HepG2 (cell line): ENCODE results near the gene PRR19. TPM values are rescaled to one million over a fixed set of nuclear protein-coding genes. Genes with fewer than 3 reads are reported as not detected.

Experiments used
- ATF7-NPFF ChIP-seq: sonication (generic); formaldehyde crosslinking; IDR thresholded peaks from 2 replicates; pipeline ENCODE4 v1.8.1; 2023; ENCODE audit warnings: mild to moderate bottlenecking, low read depth, missing genetic modification reagents, moderate library complexity
- BHLHE40 ChIP-seq: IDR thresholded peaks from 2 replicates; pipeline ENCODE4 v1.6.1; 2011; ENCODE audit warnings: low read length, improper control_type of control experiment
- CBX2 ChIP-seq, 2 experiments: fragments of 200-600 bp in 1 of 2; sonication (generic); formaldehyde crosslinking in 1 of 2; IDR thresholded peaks; 2 replicates each; pipeline versions ENCODE4 v1.7.0 to v1.8.1; 2018 to 2022; ENCODE audit warnings: low read depth in 2 of 2, low read length in 1 of 2, mild to moderate bottlenecking in 1 of 2, missing genetic modification reagents in 1 of 2
- CENPBD1 ChIP-seq: sonication (generic); formaldehyde crosslinking; IDR thresholded peaks from 2 replicates; pipeline ENCODE4 v1.8.0; 2022; ENCODE audit warnings: missing genetic modification reagents, low read depth, mild to moderate bottlenecking, borderline replicate concordance
- DR1 ChIP-seq: sonication (generic); formaldehyde crosslinking; IDR thresholded peaks from 2 replicates; pipeline ENCODE4 v1.8.0; 2021; ENCODE audit warnings: mild to moderate bottlenecking, missing genetic modification reagents, inconsistent platforms
- FIP1L1 ChIP-seq: fragments of 200-400 bp; formaldehyde crosslinking; IDR thresholded peaks from 2 replicates; pipeline ENCODE4 v1.6.1; 2018; ENCODE audit warnings: low read depth, mild to moderate bottlenecking, low read length, moderate library complexity, borderline replicate concordance; ENCODE audit not compliant: insufficient read depth
- KLF16 ChIP-seq, 2 experiments: sonication (generic) in 1 of 2; formaldehyde crosslinking in 1 of 2; IDR thresholded peaks; 2 replicates each; pipeline versions ENCODE4 v1.6.1 to v1.8.0; 2016 to 2023; ENCODE audit warnings: missing genetic modification reagents in 2 of 2, missing compliant biosample characterization in 1 of 2
- KMT2A ChIP-seq: sonication (generic); formaldehyde crosslinking; IDR thresholded peaks from 2 replicates; pipeline ENCODE4 v1.4.0; 2020; ENCODE audit warnings: missing genetic modification reagents
- MAFG ChIP-seq: sonication (generic); formaldehyde crosslinking; IDR thresholded peaks from 2 replicates; pipeline ENCODE4 v1.5.1; 2020; ENCODE audit warnings: mild to moderate bottlenecking, missing genetic modification reagents
- NCOR1 ChIP-seq: fragments of 200-600 bp; sonication (generic); IDR thresholded peaks from 2 replicates; pipeline ENCODE4 v1.7.0; 2017; ENCODE audit warnings: antibody characterized with exemption, low read length, borderline replicate concordance
- NFAT5 ChIP-seq: sonication (generic); formaldehyde crosslinking; IDR thresholded peaks from 2 replicates; pipeline ENCODE4 v1.4.0; 2020; ENCODE audit warnings: missing genetic modification reagents
- NFIB ChIP-seq: sonication (generic); formaldehyde crosslinking; IDR thresholded peaks from 2 replicates; pipeline ENCODE4 v1.9.0; 2021; ENCODE audit warnings: missing genetic modification reagents, mild to moderate bottlenecking, borderline replicate concordance
- PBX3 ChIP-seq: sonication (generic); formaldehyde crosslinking; IDR thresholded peaks from 2 replicates; pipeline ENCODE4 v1.8.1; 2023; ENCODE audit warnings: missing genetic modification reagents, inconsistent platforms, borderline replicate concordance
- RAD51 ChIP-seq: fragments of 450-650 bp; IDR thresholded peaks from 2 replicates; pipeline ENCODE4 v1.6.1; 2016; ENCODE audit warnings: borderline replicate concordance
- RBFOX2 ChIP-seq: fragments of 200-400 bp; formaldehyde crosslinking; IDR thresholded peaks from 2 replicates; pipeline ENCODE4 v1.6.1; 2017; ENCODE audit warnings: low read depth, mild to moderate bottlenecking, low read length
- RBM22 ChIP-seq: fragments of 200-400 bp; formaldehyde crosslinking; optimal IDR thresholded peaks from 2 replicates; pipeline ENCODE3; 2017; ENCODE audit warnings: mild to moderate bottlenecking, low read length, moderate library complexity
- TAF1 ChIP-seq: sonication (generic); formaldehyde crosslinking; IDR thresholded peaks from 2 replicates; pipeline ENCODE4 v1.4.0; 2020; ENCODE audit warnings: missing genetic modification reagents
- TAF15 ChIP-seq: fragments of 200-400 bp; formaldehyde crosslinking; IDR thresholded peaks from one replicate; pipeline ENCODE4 v1.6.1; 2018; ENCODE audit warnings: mild to moderate bottlenecking, low read depth, low read length; ENCODE audit not compliant: poor library complexity, severe bottlenecking
- ZBTB20 ChIP-seq: sonication (generic); formaldehyde crosslinking; IDR thresholded peaks from 2 replicates; pipeline ENCODE4 v1.8.1; 2023; ENCODE audit warnings: missing genetic modification reagents, low read depth, mild to moderate bottlenecking, borderline replicate concordance
- ZNF224 ChIP-seq: sonication (generic); formaldehyde crosslinking; IDR thresholded peaks from 2 replicates; pipeline ENCODE4 v1.5.0; 2020; ENCODE audit warnings: mild to moderate bottlenecking, missing genetic modification reagents
- ZNF256 ChIP-seq: sonication (generic); formaldehyde crosslinking; conservative IDR thresholded peaks from 2 replicates; pipeline ENCODE4 v1.4.0; 2020; ENCODE audit warnings: missing genetic modification reagents
- ZNF430 ChIP-seq: sonication (generic); formaldehyde crosslinking; IDR thresholded peaks from 2 replicates; pipeline ENCODE4 v1.9.0; 2021; ENCODE audit warnings: mild to moderate bottlenecking, missing genetic modification reagents
- ZNF543 ChIP-seq: sonication (generic); formaldehyde crosslinking; IDR thresholded peaks from 2 replicates; pipeline ENCODE4 v1.4.0; 2020; ENCODE audit warnings: mild to moderate bottlenecking, missing genetic modification reagents
- ZNF747 ChIP-seq: sonication (generic); formaldehyde crosslinking; IDR thresholded peaks from 2 replicates; pipeline ENCODE4 v1.8.1; 2023; ENCODE audit warnings: missing genetic modification reagents, mild to moderate bottlenecking, borderline replicate concordance
- polyA plus RNA-seq, 8 experiments: library from polyadenylated mRNA; depleted of rRNA in 3 of 8; stranded (reverse) in 7 of 8; unstranded in 1 of 8; fragments of >200 nt; fragmentation: Illumina TruSeq in 4 of 8; extraction: Trizol in 4 of 8; gene quantifications; 2 replicates each; pipeline versions ENCODE4 v1.2.1 to v1.2.3, GENCODE V29; 2011 to 2016; ENCODE audit warnings: low read depth in 4 of 8, missing spikeins in 1 of 8, mixed read lengths in 1 of 8; ENCODE audit not compliant: insufficient read depth in 1 of 8
- total RNA-seq, 5 experiments: library from RNA; depleted of rRNA; stranded (reverse); fragments of >200 nt; fragmentation: Illumina TruSeq; extraction: Trizol; gene quantifications; 2 replicates each; pipeline ENCODE4 v1.2.3, GENCODE V29; 2016; ENCODE audit warnings: low read depth in 1 of 5

The PRR19 gene
- total and polyA plus RNA-seq, 2 of the 13 experiments (the other 11 are each of a cell fraction or from before 2014, with no cell fraction given), result 0.21 to 0.33 TPM

GRCh38 chr19:42295831-42296525, 6.0 kb upstream of the PRR19 start (continued):
- no peak for TF ChIP-seq ATF7-NPFF (CRISPR knock-in tag)
- no peak for TF ChIP-seq ZNF256 (CRISPR knock-in tag)
- TF ChIP-seq FIP1L1, result no peak
- no peak for TF ChIP-seq NFAT5 (CRISPR knock-in tag)
- TF ChIP-seq ZBTB20 (CRISPR knock-in tag), result no peak
- no peak for TF ChIP-seq ZNF543
- TF ChIP-seq ZNF430 (CRISPR knock-in tag), result no peak
- TF ChIP-seq TAF15, result no peak
- no peak for TF ChIP-seq PBX3 (CRISPR knock-in tag)
- no peak for TF ChIP-seq DR1 (CRISPR knock-in tag)
- no peak for TF ChIP-seq KLF16 (CRISPR knock-in tag; IDR thresholded peaks at IDR 0.05)
- TF ChIP-seq CBX2 (IDR thresholded peaks at IDR 0.05; ENCODE audit: low read depth, low read length), result no peak
- no peak for TF ChIP-seq CBX2 (CRISPR knock-in tag; IDR thresholded peaks at IDR 0.05; ENCODE audit: low read depth)
- no peak for TF ChIP-seq TAF1 (CRISPR knock-in tag)
- no peak for TF ChIP-seq NCOR1
- TF ChIP-seq RAD51, result no peak
- no peak for TF ChIP-seq ZNF224 (CRISPR knock-in tag)
- no peak; the same call in 1 of the 2 replicates for TF ChIP-seq RBFOX2
- no peak for TF ChIP-seq ZNF747
- no peak for TF ChIP-seq NFIB (CRISPR knock-in tag)
- no peak for TF ChIP-seq MAFG (CRISPR knock-in tag)
- no peak for TF ChIP-seq CENPBD1 (CRISPR knock-in tag)
- no peak for TF ChIP-seq KMT2A (CRISPR knock-in tag)
- TF ChIP-seq RBM22, result peak; percentile 81
- no peak for TF ChIP-seq BHLHE40
